HFFc6 (cell line): ENCODE measurements around the gene FAF1. TPM values are rescaled to one million over a fixed set of nuclear protein-coding genes. Genes with fewer than 3 reads are reported as not detected.
A peak's percentile ranks its signal among the peaks of the same experiment; 100 is the strongest.

Experiments
- DNase-seq: peaks from one replicate; pipeline ENCODE4 v3.0.0-alpha.2; 2018
- H3K27ac Mint-ChIP-seq: 2 replicates; pipeline ENCODE4 v1.8.0; 2020; ENCODE audit warnings: mild to moderate bottlenecking, mixed read lengths
- H3K27me3 Mint-ChIP-seq: 2 replicates; pipeline ENCODE4 v1.8.0; 2021; ENCODE audit warnings: mild to moderate bottlenecking, moderate library complexity, mixed read lengths; ENCODE audit not compliant: insufficient read depth
- H3K36me3 Mint-ChIP-seq: 2 replicates; pipeline ENCODE4 v1.8.0; 2021; ENCODE audit warnings: low read depth, mixed read lengths
- H3K4me1 Mint-ChIP-seq: 2 replicates; pipeline ENCODE4 v1.8.0; 2020; ENCODE audit warnings: low read depth, mixed read lengths
- H3K4me3 Mint-ChIP-seq: 2 replicates; pipeline ENCODE4 v1.8.0; 2020; ENCODE audit warnings: mild to moderate bottlenecking, moderate library complexity, mixed read lengths
- H3K9me3 Mint-ChIP-seq: 2 replicates; pipeline ENCODE4 v1.8.0; 2020; ENCODE audit warnings: mild to moderate bottlenecking, mixed read lengths
- CTCF ChIP-seq: fragments of 200-600 bp; sonication (generic); IDR thresholded peaks from 2 replicates; pipeline ENCODE4 v1.5.0; 2021; ENCODE audit warnings: antibody characterized with exemption, mild to moderate bottlenecking
- total RNA-seq, 6 experiments: library from RNA; stranded (reverse); fragmentation: NEBNext Ultra II Directional; extraction: Animal tissue kit (Norgen Biotek cat#: 25700); gene quantifications; 2 replicates in 1 of 6; 3 replicates in 5 of 6; pipeline ENCODE4 v1.2.3, GENCODE V29; 2021

The FAF1 gene
- total RNA-seq, 6 experiments from 2014 or later, result 60.1 to 79.1 (median 67.8) TPM

DNA sequence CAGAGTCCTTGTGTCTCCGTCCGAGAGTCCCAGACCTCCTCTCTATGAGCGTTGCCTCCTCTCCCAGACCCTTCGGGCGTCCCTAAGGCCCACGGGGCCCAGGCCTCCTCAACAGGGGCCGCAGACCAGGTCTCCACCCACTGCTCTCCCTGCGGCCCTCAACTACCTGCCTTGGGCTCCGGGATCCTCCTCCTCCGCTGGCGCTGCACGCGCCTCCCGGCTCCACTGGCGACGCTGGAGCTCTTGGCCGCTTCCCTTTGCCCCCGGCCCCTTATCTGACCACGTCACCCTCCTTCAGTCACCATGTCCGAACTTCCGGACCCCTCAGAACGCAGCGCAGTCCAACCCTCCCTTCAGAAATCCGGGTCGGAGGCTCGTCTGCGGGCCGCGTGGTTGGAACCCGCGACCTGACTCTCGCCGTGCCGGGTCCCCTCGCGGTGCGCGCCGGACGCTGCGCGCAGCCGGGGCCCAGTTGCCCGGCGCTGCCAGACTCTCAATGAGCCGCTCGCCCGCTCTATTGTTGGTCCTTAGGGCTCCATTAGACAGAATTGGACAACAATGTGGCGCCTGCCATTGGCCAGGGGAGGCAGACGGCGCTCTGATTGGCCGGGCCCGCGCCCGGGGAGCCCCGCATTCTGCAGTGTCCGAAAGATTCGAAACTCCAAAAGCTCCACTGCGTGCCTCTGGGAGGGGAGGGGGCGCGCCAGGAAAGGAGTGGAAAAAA lies 537.0 kb downstream of the FAF1 start, which contains the start of gene DMRTA2:
TSS of gene DMRTA2 (minus strand) at position 498 of the 724 bp plus-strand sequence. CDS start 1,907 bp downstream, outside the sequence.
- TF ChIP-seq CTCF, result no peak
- Mint-ChIP-seq H3K9me3 (peaks cover 5% of the 10 kb centered on the region; the same call in 1 of the 2 replicates), H3K36me3 (no peaks in the 10 kb centered on the region; the same call in 1 of the 2 replicates), H3K27ac (peak within 1 kb of the TSS; percentile 11; the same call in 1 of the 2 replicates), H3K4me1 (peaks cover 41% of the 10 kb centered on the region), H3K4me3 (peak within 1 kb of the TSS; percentile 88), H3K27me3 (peaks cover 83% of the 10 kb centered on the region)
- no peak for DNase-seq

- Mint-ChIP-seq H3K4me3 (no peak overlapping the region), H3K27ac (no peak overlapping the region), H3K27me3 (peaks cover 81% of the 10 kb centered on the region), H3K36me3 (no peaks in the 10 kb centered on the region; the same call in 1 of the 2 replicates), H3K4me1 (peaks cover 41% of the 10 kb centered on the region), H3K9me3 (peaks cover 5% of the 10 kb centered on the region; the same call in 1 of the 2 replicates)
- no peak for TF ChIP-seq CTCF
- no peak for DNase-seq
Observed at GRCh38 chr1:50422675-50422945, 537.5 kb downstream of the FAF1 start.

GRCh38 chr1:50421768-50422674 lies 538.0 kb downstream of the FAF1 start:
- TF ChIP-seq CTCF, result no peak
- Mint-ChIP-seq H3K9me3 (peaks cover 5% of the 10 kb centered on the region; the same call in 1 of the 2 replicates), H3K27ac (no peak overlapping the region), H3K27me3 (peaks cover 79% of the 10 kb centered on the region), H3K4me1 (peaks cover 35% of the 10 kb centered on the region), H3K4me3 (peak overlapping the region; percentile 2; the same call in 1 of the 2 replicates), H3K36me3 (no peaks in the 10 kb centered on the region; the same call in 1 of the 2 replicates)
- no peak for DNase-seq

DNA sequence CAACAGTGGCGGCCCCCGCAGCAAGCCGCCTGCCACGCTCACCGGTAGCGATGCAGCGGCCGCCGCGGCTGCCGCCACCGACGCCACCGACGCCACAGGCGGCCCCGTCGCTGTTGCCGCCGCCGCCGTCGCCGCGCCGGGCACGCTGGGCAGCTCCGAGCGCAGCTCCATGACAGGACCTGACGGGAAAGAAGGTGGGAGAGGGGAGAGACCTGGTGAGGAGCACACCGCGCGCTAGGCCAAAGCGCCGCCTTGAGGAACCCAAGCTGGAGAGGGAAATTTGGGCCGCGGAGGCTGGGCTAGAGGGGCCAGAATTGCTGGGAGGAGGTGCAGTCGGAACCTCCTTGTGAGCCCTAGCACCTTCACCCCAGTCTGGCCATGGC lies 538.7 kb downstream of the FAF1 start:
- H3K27ac Mint-ChIP-seq, result no peak overlapping the region
- peaks cover 34% of the 10 kb centered on the region for H3K4me1 Mint-ChIP-seq
- peaks cover 5% of the 10 kb centered on the region; the same call in 1 of the 2 replicates for H3K9me3 Mint-ChIP-seq
- no peak for DNase-seq
- H3K4me3 Mint-ChIP-seq, result 0 out of 2 replicates have a peak overlapping the region, but pooled peaks have one; percentile 2
- no peaks in the 10 kb centered on the region; the same call in 1 of the 2 replicates for H3K36me3 Mint-ChIP-seq
- H3K27me3 Mint-ChIP-seq, result peaks cover 81% of the 10 kb centered on the region
- no peak for TF ChIP-seq CTCF

- peaks cover 34% of the 10 kb centered on the region for H3K4me1 Mint-ChIP-seq
- no peak overlapping the region for H3K27ac Mint-ChIP-seq
- H3K27me3 Mint-ChIP-seq, result peaks cover 81% of the 10 kb centered on the region
- no peaks in the 10 kb centered on the region; the same call in 1 of the 2 replicates for H3K36me3 Mint-ChIP-seq
- no peak for DNase-seq
- H3K9me3 Mint-ChIP-seq, result peaks cover 5% of the 10 kb centered on the region; the same call in 1 of the 2 replicates
- no peak for TF ChIP-seq CTCF
- H3K4me3 Mint-ChIP-seq, result peak overlapping the region; percentile 61
Observed at GRCh38 chr1:50420689-50421365, 539.2 kb downstream of the FAF1 start.
